HepG2 (cell line): ENCODE results near the gene NXPE3. TPM values are rescaled to one million over a fixed set of nuclear protein-coding genes. Genes with fewer than 3 reads are reported as not detected.

Experiments
- ATAC-seq: fragments of 200-7000 bp; cut with Tn5 transposase; 3 replicates; pipeline ENCODE4 v1.9.1; 2020; ENCODE audit warnings: mild to moderate bottlenecking, moderate library complexity
- BruUV-seq: library from RNA; stranded (reverse); fragments of 400-500 nt; replicated peaks from 2 replicates; lab custom pipeline; 2021; lab: Mats Ljungman, UMichigan
- CTCF ChIA-PET: fragments of 300-600 bp; formaldehyde crosslinking; extraction: SDS; loops from one replicate; lab custom pipeline; 2021; ENCODE audit warnings: low total read pairs, inconsistent platforms, low intra/inter-chr PET ratio; lab: Yijun Ruan, JAX
- POLR2A ChIA-PET: fragments of 350-600 bp; sonication (Branson Sonifier 250); formaldehyde crosslinking; loops from one replicate; lab custom pipeline; 2020; ENCODE audit warnings: antibody characterized with exemption, inconsistent platforms; lab: Yijun Ruan, JAX
- DNase-seq: peaks from one replicate; pipeline ENCODE4 v3.0.0-alpha.2; 2015; ENCODE audit warnings: low spot score
- FAIRE-seq: peaks from 3 replicates; lab custom pipeline; 2011; peaks lifted over from hg19 to GRCh38; lab: Jason Lieb, UNC
- H2AFZ ChIP-seq: one replicate; pipeline ENCODE4 v1.6.1; 2011; ENCODE audit warnings: low read length, inconsistent platforms
- H3K27ac ChIP-seq: fragments of 300-600 bp; 3 replicates; pipeline ENCODE4 v1.8.0; 2011; ENCODE audit warnings: mixed run types, mild to moderate bottlenecking, mixed read lengths, low read length, inconsistent platforms; ENCODE audit not compliant: insufficient read depth; ENCODE audit errors: extremely low read length
- H3K27me3 ChIP-seq, 2 experiments: fragments of 200-600 bp in 1 of 2; 2 replicates in 1 of 2; 3 replicates in 1 of 2; pipeline versions ENCODE4 v1.6.0 to v1.8.0; 2011; ENCODE audit warnings: low read length in 2 of 2, mild to moderate bottlenecking in 2 of 2, moderate library complexity in 2 of 2, inconsistent platforms in 1 of 2; ENCODE audit not compliant: insufficient read depth in 2 of 2, control insufficient read depth in 1 of 2
- H3K36me3 ChIP-seq, 2 experiments: fragments of 200-600 bp in 1 of 2; replicated peaks in 1 of 2; 2 replicates in 1 of 2; 3 replicates in 1 of 2; pipeline versions ENCODE4 v1.5.1 to v1.8.0; 2011; ENCODE audit warnings: low read length in 2 of 2, inconsistent platforms in 1 of 2; ENCODE audit not compliant: insufficient read depth in 2 of 2, control insufficient read depth in 1 of 2
- H3K4me1 ChIP-seq: 2 replicates; pipeline ENCODE4 v1.5.1; 2012; ENCODE audit warnings: low read length, inconsistent platforms; ENCODE audit not compliant: insufficient read depth
- H3K4me2 ChIP-seq: 2 replicates; pipeline ENCODE4 v1.6.0; 2011; ENCODE audit warnings: low read depth, low read length, inconsistent platforms
- H3K4me3 ChIP-seq, 3 experiments: fragments of 200-600 bp in 1 of 3; sonication (generic), shearing (Covaris generic) in 1 of 3; replicated peaks in 1 of 3; 2 replicates each; pipeline ENCODE4 v1.5.1; 2011 to 2016; ENCODE audit warnings: low read length in 3 of 3, inconsistent platforms in 2 of 3, low read depth in 2 of 3, mild to moderate bottlenecking in 2 of 3, control low read depth in 1 of 3, mixed read lengths in 1 of 3; ENCODE audit not compliant: insufficient read depth in 1 of 3
- H3K79me2 ChIP-seq: one replicate; pipeline ENCODE4 v1.6.1; 2011; ENCODE audit warnings: low read length, inconsistent platforms; ENCODE audit not compliant: insufficient read depth
- H3K9ac ChIP-seq: 2 replicates; pipeline ENCODE4 v1.6.0; 2011; ENCODE audit warnings: mild to moderate bottlenecking, low read depth, low read length, inconsistent platforms; ENCODE audit not compliant: insufficient read depth
- H3K9me3 ChIP-seq: 2 replicates; pipeline ENCODE4 v1.5.1; 2012; ENCODE audit warnings: mild to moderate bottlenecking, low read length
- H4K20me1 ChIP-seq: 2 replicates; pipeline ENCODE4 v1.6.0; 2011; ENCODE audit warnings: inconsistent platforms, mild to moderate bottlenecking, low read length, moderate library complexity; ENCODE audit not compliant: insufficient read depth
- CBX2 ChIP-seq, 2 experiments: fragments of 200-600 bp in 1 of 2; sonication (generic); formaldehyde crosslinking in 1 of 2; IDR thresholded peaks; 2 replicates each; pipeline versions ENCODE4 v1.7.0 to v1.8.1; 2018 to 2022; ENCODE audit warnings: low read depth in 2 of 2, low read length in 1 of 2, mild to moderate bottlenecking in 1 of 2, missing genetic modification reagents in 1 of 2
- MTF1 ChIP-seq: sonication (generic); formaldehyde crosslinking; IDR thresholded peaks from 2 replicates; pipeline ENCODE4 v1.5.0; 2020; ENCODE audit warnings: missing genetic modification reagents
- NFIC ChIP-seq: IDR thresholded peaks from 2 replicates; pipeline ENCODE4 v1.6.1; 2012; ENCODE audit warnings: mild to moderate bottlenecking, low read length, inconsistent platforms
- NR1H2 ChIP-seq: sonication (generic); formaldehyde crosslinking; IDR thresholded peaks from 2 replicates; pipeline ENCODE4 v1.8.1; 2022; ENCODE audit warnings: low read depth, missing genetic modification reagents, borderline replicate concordance
- ZNF235 ChIP-seq: sonication (generic); formaldehyde crosslinking; IDR thresholded peaks from 2 replicates; pipeline ENCODE4 v1.8.1; 2023; ENCODE audit warnings: mild to moderate bottlenecking, missing genetic modification reagents, borderline replicate concordance
- ZNF501 ChIP-seq: sonication (generic); formaldehyde crosslinking; IDR thresholded peaks from 2 replicates; pipeline ENCODE4 v1.5.1; 2020; ENCODE audit warnings: mild to moderate bottlenecking, moderate library complexity, missing genetic modification reagents
- ZNF563 ChIP-seq: sonication (generic); formaldehyde crosslinking; IDR thresholded peaks from 2 replicates; pipeline ENCODE4 v1.8.0; 2022; ENCODE audit warnings: mild to moderate bottlenecking, moderate library complexity, missing genetic modification reagents
- ZSCAN21 ChIP-seq: sonication (generic); formaldehyde crosslinking; IDR thresholded peaks from 2 replicates; pipeline ENCODE4 v1.8.0; 2022; ENCODE audit warnings: mild to moderate bottlenecking, missing genetic modification reagents, moderate library complexity, borderline replicate concordance
- WGBS: methylation state at CpG from one replicate; pipeline ENCODE4 v1.1.6; 2017; ENCODE audit warnings: low lambda C conversion rate; 5-methylcytosine and 5-hydroxymethylcytosine counted together
- in situ Hi-C: cut with HindIII; loops from 2 replicates; pipeline ENCODE4 v1.10.0; 2017; ENCODE audit warnings: low pct_unique_long_range_greater_than_20kb; ENCODE audit not compliant: extremely low pct_ligation_motif_present
- intact Hi-C: fragments of 100-400 bp; cut with micrococcal nuclease; formaldehyde crosslinking; loops from one replicate; pipeline ENCODE4 v1.10.0; 2022; ENCODE audit not compliant: unreplicated experiment
- polyA plus RNA-seq, 8 experiments: library from polyadenylated mRNA; depleted of rRNA in 3 of 8; stranded (reverse) in 7 of 8; unstranded in 1 of 8; fragments of >200 nt; fragmentation: Illumina TruSeq in 4 of 8; extraction: Trizol in 4 of 8; gene quantifications; 2 replicates each; pipeline versions ENCODE4 v1.2.1 to v1.2.3, GENCODE V29; 2011 to 2016; ENCODE audit warnings: low read depth in 4 of 8, missing spikeins in 1 of 8, mixed read lengths in 1 of 8; ENCODE audit not compliant: insufficient read depth in 1 of 8
- total RNA-seq, 5 experiments: library from RNA; depleted of rRNA; stranded (reverse); fragments of >200 nt; fragmentation: Illumina TruSeq; extraction: Trizol; gene quantifications; 2 replicates each; pipeline ENCODE4 v1.2.3, GENCODE V29; 2016; ENCODE audit warnings: low read depth in 1 of 5
- TF ChIP-seq, protein P1 (sequence below): IDR thresholded peaks from 2 replicates; pipeline ENCODE4 v1.6.1; 2016; ENCODE audit warnings: missing compliant biosample characterization, missing genetic modification reagents, borderline replicate concordance

Gene NXPE3
- total and polyA plus RNA-seq, 2 of the 13 experiments (the other 11 are each of a cell fraction or from before 2014, with no cell fraction given) = 3.5 to 4.7 TPM

DNA sequence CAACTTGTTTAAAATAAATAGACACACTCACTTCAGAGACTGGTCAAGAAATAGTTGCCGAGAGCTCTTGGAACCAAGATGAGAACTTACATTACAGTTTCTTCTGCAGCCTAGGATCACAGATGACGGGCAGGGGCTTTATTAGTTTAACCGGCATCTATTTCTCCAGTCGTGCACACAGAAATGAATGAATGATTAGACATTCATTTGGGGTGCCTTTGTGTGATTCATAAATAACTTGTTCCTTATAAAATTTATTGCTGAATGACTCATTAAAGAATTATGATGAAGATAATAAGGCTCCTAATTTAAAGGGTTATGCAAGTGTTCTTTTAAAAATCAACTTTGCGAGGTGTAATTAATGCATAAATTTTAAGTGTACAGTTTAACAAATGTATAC lies 91.1 kb downstream of the NXPE3 start:
- Histone ChIP-seq H3K9me3 (no peaks in the 10 kb centered on the region), H2AFZ (no peak overlapping the region), H3K4me2 (no peak overlapping the region), H3K79me2 (no peaks in the 10 kb centered on the region), H3K27ac (no peak overlapping the region), H3K4me3 (no peak overlapping the region), H3K9ac (no peak overlapping the region), H3K4me1 (peaks cover 39% of the 10 kb centered on the region), H3K27me3 (no peaks in the 10 kb centered on the region; a peak in 1 of 5 replicates), H3K36me3 (no peaks in the 10 kb centered on the region), H4K20me1 (no peaks in the 10 kb centered on the region)
- no peak for FAIRE-seq
- no peak for TF ChIP-seq CBX2 (IDR thresholded peaks at IDR 0.05; ENCODE audit: low read depth, low read length)
- no peak for TF ChIP-seq CBX2 (CRISPR knock-in tag; IDR thresholded peaks at IDR 0.05; ENCODE audit: low read depth)
- TF ChIP-seq ZNF563 = no peak
- TF ChIP-seq, protein P1, sequence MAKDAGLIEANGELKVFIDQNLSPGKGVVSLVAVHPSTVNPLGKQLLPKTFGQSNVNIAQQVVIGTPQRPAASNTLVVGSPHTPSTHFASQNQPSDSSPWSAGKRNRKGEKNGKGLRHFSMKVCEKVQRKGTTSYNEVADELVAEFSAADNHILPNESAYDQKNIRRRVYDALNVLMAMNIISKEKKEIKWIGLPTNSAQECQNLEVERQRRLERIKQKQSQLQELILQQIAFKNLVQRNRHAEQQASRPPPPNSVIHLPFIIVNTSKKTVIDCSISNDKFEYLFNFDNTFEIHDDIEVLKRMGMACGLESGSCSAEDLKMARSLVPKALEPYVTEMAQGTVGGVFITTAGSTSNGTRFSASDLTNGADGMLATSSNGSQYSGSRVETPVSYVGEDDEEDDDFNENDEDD (CRISPR knock-in tag) = no peak
- TF ChIP-seq NR1H2 (CRISPR knock-in tag) = no peak
- TF ChIP-seq MTF1 (CRISPR knock-in tag) = no peak
- TF ChIP-seq NFIC = no peak
- TF ChIP-seq ZSCAN21 (CRISPR knock-in tag) = no peak
- TF ChIP-seq ZNF235 (CRISPR knock-in tag) = no peak
- no peak for TF ChIP-seq ZNF501
- intact Hi-C loops (no loop called here), in situ Hi-C loops (no loop called here)
- BruUV-seq = no TSS peak
- no peak for DNase-seq
- WGBS = 91% methylated on average over 5 of the region's 5 CpGs
- POLR2A ChIA-PET = interaction anchor here (0.7 kb wide), 1 partner anchor 9 kb away, joined by 3 read pairs; no protein-coding TSS in a partner anchor
- ATAC-seq = no peak
- CTCF ChIA-PET = no interaction called here
